GM23338 (cell line): ENCODE measurements around the gene NCBP3.

Experiments used
- POLR2AphosphoS5 ChIP-seq: IDR thresholded peaks from 2 replicates; pipeline ENCODE4 v1.6.1; 2016; ENCODE audit warnings: antibody characterized with exemption, low read depth
- TF ChIP-seq, protein P1 (sequence below), 2 experiments: fragments of 200-600 bp in 1 of 2; sonication (generic) in 1 of 2; conservative IDR thresholded peaks; 2 replicates each; pipeline versions ENCODE4 v1.5.1 to v1.6.1; 2016 to 2017; ENCODE audit warnings: antibody characterized with exemption in 2 of 2, low read depth in 2 of 2, mild to moderate bottlenecking in 2 of 2, moderate library complexity in 1 of 2

DNA sequence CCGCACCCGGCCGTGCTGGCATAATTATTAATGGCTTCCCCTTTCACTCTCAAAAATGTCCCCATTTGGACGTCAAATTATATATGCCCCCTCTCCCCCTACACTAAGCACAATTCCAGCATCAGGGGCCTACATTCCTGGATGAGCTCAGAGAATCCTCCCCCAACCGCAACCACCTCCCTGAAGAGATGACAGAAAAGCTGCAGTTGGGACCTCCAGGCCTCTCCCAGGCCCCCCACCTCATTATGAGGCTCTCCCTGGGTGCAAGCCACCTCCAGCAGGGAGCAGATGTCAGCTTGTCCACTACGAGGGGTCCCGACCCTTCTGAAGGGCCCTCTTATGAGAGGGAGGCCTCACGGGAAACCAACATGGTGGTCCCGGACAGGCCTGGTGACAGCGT, 18.5 kb upstream of the NCBP3 start:
- TF ChIP-seq, protein P1, sequence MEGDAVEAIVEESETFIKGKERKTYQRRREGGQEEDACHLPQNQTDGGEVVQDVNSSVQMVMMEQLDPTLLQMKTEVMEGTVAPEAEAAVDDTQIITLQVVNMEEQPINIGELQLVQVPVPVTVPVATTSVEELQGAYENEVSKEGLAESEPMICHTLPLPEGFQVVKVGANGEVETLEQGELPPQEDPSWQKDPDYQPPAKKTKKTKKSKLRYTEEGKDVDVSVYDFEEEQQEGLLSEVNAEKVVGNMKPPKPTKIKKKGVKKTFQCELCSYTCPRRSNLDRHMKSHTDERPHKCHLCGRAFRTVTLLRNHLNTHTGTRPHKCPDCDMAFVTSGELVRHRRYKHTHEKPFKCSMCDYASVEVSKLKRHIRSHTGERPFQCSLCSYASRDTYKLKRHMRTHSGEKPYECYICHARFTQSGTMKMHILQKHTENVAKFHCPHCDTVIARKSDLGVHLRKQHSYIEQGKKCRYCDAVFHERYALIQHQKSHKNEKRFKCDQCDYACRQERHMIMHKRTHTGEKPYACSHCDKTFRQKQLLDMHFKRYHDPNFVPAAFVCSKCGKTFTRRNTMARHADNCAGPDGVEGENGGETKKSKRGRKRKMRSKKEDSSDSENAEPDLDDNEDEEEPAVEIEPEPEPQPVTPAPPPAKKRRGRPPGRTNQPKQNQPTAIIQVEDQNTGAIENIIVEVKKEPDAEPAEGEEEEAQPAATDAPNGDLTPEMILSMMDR (conservative IDR thresholded peaks at IDR 0.05; ENCODE audit: low read depth in 2 of 2) = no peak
- no peak for TF ChIP-seq POLR2AphosphoS5
